Fibroblast of the conjunctiva (primary cell): Measurements from ENCODE around the gene MEIKIN.
"Not testable (repeated sequence)": the region's sequence is repeated elsewhere in the genome, so short reads cannot be mapped to it uniquely, and the experiment has no call there.

Experiments
- DNase-seq: peaks from one replicate; pipeline ENCODE4 v3.0.0-alpha.2; 2010; ENCODE audit warnings: low read depth

MEIKIN gene

DNA sequence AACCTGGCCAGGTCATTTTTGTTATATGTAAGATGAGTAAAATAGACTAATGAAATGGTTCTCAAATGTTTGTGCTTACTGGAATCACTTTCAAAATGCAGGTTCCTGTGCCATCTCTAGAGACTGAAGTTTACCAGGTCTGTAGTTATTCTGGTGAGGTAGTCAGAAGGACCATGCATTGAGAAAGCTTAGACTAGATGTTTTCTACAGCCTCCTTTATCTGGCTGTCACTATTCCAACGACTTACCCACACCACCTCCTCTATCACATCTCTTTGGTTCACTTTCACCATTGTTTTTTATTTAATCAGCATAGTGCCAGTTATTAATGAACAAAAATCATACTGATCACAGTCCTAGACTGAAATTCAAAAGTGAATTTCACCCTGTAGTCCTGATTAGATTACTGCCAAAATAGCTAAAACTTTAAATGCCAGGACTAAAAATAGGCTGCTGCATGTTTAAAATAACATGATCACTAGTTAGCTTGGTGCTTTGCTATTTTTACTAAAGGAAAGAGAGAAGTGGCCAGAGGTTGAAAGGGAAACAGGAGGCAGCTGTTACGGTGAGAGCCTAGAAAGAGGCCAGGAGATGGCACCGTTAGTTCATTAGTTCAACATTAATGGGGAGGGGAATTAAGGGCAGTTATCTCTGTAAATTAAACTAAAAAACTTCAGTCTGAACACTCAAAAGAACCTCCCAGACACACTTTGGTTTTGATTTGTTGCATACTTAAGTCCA is 134.8 kb downstream of the MEIKIN start:
- DNase-seq, result no peak

GRCh38 chr5:131796793-131797693 is 148.4 kb downstream of the MEIKIN start, which contains the start of gene FNIP1:
FNIP1 (minus strand) TSS chr5:131797017; CDS start chr5:131796921, 96 bp downstream.
- peak; percentile 91 for DNase-seq

DNA sequence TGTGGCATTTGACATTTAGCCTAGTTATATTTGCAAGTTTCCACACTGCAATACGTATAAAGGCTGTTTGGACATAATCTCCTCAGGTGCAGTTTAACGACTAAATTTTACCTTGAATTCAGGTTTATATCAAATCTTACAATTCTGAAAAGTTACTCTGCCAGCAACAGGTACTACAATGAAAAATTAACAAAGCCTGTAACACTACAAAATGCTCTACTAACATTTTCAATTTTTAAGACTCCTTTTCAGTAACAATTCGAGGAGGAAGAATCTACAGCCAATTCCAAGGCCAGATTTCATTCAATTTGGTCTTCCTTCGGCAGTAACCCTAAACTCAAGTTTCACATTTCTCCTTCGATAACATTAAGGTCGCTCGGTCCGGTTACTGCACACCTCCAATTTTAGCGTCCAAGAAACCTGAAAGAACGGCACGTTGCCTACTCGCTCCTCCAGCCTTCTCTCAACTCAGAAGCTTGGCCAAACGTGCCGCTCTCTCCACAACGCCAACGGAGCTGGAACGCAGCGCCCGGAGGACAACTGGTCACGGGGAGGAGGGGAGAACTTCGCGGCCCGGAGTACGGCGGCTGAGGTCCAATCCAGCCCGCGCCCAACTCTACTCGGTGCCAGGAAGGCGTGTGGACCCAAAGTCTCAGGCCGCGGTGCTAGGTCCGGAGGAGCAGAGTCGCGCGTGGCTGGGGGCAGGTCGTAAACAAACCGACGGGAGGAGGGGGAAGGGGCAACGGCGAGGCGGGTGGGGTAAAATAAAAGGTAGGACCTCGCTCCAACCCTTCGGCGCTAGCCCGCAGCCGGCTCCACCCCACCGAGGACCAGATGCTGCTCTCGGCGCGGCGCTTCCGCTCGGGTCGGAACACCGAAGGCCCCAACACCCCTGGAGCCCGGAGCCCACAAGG is 149.3 kb downstream of the MEIKIN start:
- peak; percentile 8 for DNase-seq

DNA sequence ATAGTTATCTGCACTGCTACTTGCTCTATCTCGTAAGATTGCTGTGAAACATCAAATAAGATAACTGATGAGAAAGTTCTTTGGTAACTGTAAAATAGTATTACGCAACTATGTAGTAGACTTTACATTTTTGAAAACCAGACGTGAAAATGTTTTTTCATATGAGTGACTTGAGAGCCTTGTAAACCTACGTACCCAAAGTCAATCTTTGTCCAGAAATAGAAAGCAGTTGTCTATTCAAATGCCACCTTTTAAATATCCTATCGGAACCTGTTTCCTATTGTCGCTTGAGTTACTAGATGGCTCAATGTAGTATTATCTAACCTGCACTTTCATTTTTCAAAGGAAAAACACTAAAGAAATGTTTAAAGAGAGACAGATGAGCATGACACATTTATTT is 150.2 kb downstream of the MEIKIN start:
- DNase-seq, result no peak

GRCh38 chr5:131794586-131794985 is 150.9 kb downstream of the MEIKIN start:
- no peak for DNase-seq

GRCh38 chr5:131792896-131793295 is 152.6 kb downstream of the MEIKIN start:
- DNase-seq, result no peak

GRCh38 chr5:131791866-131792265 is 153.6 kb downstream of the MEIKIN start:
- no peak for DNase-seq

GRCh38 chr5:131790550-131790949 is 154.9 kb downstream of the MEIKIN start:
- no peak for DNase-seq

DNA sequence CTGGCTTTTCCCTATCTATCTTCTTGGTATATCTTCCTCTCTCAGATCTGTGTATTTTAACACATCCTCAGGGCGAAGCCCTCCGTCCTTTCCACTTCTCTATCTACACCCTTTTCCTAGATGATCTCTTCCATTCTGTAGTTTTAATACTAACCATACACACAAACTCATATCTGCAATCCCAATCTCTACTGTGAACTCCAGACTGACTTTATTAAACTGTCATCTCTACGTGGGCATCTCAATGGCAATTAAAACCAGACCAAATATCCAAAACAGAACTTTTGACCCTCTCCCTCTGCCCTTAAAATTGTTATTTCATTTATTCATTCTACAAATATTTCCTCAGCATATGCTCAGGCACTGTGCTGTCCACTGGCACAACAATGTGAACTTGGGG is 155.7 kb downstream of the MEIKIN start:
- no peak for DNase-seq

GRCh38 chr5:131787736-131788135 is 157.7 kb downstream of the MEIKIN start:
- DNase-seq, result no peak

DNA sequence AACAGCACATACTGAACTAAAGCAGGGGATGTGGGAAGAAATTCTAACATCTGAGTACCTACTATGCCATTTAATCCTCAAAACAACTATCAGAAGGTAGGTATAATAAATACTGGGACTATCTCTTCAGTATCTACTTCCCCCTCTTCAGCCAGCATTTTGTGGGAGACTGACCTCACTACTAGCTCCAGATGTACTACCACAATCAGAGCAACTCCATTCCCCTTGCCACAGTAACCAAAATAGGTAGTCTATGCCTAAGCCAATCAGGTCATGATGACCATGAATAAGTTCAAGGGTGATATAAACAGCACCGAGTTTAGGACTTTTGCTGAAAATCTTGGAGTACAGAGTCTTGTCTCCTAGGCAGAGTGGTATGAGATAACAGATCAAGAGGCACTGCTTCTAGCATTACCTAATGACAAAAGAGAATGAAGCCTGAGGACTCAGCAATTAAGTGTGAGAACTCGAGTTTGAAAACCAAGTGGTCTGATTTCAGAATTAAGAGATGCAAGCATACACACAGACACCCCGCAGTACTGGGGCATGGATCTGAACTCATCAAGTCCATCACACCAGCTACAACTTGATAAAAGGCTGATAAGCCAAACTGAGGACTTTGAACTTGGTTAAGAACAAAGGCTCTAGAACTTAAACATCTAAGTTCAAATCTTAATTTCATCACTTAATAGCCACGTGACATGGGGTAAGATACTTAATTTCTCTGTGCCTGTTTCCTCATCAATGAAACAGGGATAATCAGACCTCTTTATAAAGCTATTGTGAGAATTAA is 158.4 kb downstream of the MEIKIN start:
- no peak for DNase-seq

- no peak for DNase-seq
These were observed 159.4 kb downstream of the MEIKIN start for GRCh38 chr5:131786036-131786435.

DNA sequence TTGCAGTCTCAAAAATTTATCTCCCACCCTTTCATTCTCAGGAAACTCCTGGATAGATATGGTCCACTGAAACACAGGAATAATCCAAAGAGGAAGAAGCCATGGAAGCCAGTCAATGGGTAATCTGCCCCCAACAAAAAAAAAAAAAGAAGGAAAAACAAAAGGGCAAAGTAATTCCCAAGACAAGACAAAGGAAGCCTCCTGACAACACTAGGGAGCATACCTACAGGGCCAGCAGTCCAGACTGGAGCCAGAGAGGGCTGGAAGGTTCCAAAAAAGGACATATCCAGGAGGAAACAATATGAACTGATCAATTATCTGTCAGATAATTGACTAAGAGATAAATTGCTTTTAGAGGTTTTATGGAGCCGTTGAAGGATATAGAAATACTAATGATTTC is 161.6 kb downstream of the MEIKIN start:
- DNase-seq, result no peak

DNA sequence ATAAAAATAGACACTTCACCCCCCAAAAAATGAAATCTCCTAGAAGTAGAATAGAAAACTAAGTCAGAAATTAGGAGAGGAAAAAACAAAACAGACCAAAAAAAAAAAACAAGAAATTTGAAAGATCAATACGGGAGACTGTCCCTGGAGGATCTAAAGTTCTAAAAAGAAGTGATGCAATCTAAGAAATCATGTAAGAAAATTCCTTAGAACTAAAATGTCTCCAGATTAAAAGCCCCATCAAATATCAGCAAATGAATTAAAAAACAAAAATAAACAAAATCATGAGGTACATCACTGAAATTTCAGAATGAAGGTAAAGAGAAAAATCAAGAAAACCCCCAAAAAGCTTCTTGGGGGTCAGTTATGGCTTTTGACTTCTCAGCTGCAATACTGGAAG is 162.1 kb downstream of the MEIKIN start:
- DNase-seq, result no peak

GRCh38 chr5:131782717-131783116 is 162.7 kb downstream of the MEIKIN start:
- DNase-seq, result no peak

- DNase-seq, result not testable (repeated sequence)
These were observed 167.3 kb downstream of the MEIKIN start for GRCh38 chr5:131778141-131778540.

DNA sequence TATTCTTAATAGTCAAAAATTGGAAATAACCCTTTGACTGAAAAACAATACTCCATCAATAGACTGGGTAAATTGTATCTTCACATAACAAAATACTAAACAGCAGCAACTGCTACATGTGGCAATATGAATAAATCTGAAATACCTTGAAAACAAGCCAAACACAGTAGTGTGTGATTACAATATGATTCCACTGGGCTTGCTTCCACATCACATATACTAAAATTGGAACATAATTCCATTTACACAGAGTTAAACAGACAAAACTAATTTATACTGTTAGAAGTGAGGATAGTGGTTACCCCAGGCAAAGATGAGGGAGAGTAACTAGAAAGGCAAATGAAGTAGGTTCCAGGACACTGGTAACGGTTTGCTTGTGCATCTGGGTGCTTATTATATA is 169.0 kb downstream of the MEIKIN start:
- peak; percentile 14 for DNase-seq

DNA sequence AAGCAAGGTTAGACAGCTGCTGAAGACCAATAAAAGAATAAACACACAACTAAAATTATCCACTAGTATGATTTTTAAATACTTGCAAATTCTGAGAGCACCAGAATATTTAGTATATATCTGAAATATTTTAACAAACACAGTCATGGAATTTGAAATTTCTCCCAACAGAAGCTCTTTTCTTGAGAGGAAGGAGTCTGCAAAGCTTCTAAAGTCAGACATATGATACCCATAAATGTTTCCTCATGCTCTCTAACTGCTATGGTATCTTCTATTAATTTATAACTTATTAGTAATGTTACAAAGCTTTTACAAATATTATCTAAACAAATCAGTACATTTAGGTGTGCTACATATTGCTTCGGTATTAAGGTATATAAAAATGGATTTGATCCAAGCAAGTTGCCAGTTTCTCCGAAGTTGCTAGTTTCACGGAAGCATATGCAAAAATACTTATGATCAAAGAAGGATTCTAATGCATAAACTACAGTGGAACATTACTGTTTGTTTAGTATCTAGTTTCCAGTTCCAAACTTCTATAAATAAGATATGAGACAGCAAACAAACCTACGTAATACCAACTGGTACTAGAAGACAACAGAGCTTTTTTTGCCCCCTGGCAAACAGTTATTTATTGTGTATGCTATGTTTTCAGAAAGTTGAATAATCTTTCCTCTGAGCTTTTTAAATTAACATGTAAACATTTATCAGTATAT is 170.7 kb downstream of the MEIKIN start:
- DNase-seq, result no peak

DNA sequence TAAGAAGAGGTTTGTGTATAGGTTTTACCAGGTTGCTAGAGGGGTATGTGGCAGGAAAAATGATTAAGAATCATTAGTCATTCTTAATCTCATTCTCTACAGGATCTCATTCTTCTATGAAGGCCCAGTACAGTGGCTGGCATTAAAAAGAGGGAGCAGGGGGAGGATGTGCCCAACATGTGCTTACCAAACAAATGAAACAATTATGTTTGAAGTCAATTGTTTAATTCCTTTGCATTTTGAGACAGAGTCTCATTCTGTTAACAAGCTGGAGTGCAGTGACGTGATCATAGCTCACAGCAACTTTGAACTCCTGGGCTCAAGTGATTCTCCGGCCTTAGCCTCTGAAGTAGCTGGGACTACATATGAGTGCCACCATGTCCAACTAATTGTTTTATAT is 171.7 kb downstream of the MEIKIN start:
- DNase-seq, result no peak

DNA sequence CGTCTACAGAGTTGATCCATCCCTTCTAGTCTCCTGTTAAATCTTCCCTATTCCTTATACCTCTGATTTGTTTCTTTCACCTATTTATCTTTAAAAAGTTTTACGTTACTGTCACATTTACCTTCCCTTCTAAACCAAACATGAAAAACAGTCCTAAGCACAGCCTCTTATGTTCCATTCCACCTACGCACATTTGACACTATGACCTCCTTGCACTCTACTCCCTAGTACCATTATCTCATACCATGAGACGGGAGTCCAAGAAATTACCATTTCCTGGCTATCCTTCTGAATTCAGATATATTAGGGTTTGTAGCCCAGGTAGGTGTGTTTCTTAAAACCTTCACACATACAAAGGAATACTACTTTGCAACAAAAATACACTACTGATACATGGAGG is 173.8 kb downstream of the MEIKIN start:
- DNase-seq, result no peak

DNA sequence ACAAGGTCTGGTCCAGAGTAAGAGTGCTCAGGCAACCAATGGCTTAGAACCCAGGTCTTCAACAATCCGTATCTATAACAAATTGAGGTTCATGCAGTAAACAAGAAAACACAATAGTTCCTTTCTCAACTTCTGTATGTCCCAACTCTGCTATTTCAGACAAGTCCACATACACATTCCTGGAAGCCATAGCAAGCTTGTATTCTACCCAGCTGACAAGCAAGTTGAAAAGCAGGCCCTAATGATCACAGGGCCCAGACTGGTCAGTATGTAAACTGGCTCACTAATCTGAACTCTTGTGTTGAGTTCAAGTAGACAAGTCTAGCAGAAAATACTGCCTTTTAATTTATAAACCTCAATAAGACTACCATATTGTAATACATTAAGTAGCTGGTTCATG is 175.5 kb downstream of the MEIKIN start:
- DNase-seq, result no peak
